GM19035 (cell line): ENCODE measurements around the gene COP1.
A peak's percentile ranks its signal among the peaks of the same experiment; 100 is the strongest.
"Not testable (repeated sequence)": the region's sequence is repeated elsewhere in the genome, so short reads cannot be mapped to it uniquely, and the experiment has no call there.

Experiments used
- ATAC-seq: cut with Tn5 transposase; IDR thresholded peaks from one replicate; pipeline ENCODE4 v1.9.1; 2021; ENCODE audit not compliant: unreplicated experiment

COP1 gene

GRCh38 chr1:176206961-176207902 is at the start of gene COP1:
Gene COP1, minus strand, starts transcription at chr1:176207286. Its CDS starts 308 bp downstream, at chr1:176206978.
- peak; percentile 82 for ATAC-seq

GRCh38 chr1:176252191-176252590 is 45.1 kb upstream of the COP1 start:
- ATAC-seq = no peak

GRCh38 chr1:176244851-176245250 is 37.8 kb upstream of the COP1 start:
- ATAC-seq = no peak

DNA sequence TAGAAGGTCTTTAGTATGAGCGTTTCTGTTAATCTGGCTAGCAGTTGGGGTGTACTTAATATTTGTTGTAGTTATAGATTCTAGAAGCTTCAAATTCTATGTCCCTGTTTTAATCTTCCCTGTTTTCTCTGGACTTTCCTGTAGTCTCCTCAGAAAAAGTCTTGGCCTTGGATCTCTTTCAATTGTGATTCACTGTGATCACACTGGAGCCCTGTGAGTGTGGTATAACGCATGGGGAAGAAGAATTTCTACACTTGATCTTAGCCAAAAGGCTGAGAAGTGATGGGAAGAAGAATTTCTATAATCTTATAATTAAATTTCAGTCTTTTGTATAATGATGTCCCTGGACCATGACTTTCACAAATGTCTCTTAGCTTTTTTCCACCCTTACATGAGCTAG is 36.7 kb upstream of the COP1 start:
- no peak for ATAC-seq

DNA sequence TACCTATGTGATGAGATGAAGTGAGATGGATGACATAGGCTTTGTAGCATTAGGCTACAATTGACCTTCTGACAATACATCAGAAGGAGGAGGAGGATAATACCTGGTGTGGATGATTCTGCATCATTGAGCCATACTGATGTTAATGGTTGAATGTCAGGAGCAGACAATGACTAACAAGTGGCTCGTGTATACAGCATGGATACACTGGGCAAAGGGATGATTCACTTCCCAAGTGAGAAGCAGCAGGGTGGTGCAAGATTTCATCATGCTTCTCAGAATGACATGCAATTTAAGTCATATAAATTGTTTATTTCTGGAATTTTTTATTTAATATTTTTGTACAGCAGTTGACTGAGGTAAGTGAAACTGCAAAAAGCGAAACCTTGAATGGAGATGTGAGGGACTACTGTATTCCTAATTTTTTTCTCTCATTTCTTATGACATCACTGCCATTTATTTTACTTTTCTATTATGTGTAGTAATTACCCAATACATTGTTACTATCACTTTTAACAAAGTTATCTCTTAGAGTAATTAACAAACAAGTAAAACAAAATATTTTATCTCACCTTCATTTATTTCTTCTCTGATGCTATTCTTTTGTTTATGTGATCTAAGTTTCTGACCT is 34.4 kb upstream of the COP1 start:
- ATAC-seq = no peak

DNA sequence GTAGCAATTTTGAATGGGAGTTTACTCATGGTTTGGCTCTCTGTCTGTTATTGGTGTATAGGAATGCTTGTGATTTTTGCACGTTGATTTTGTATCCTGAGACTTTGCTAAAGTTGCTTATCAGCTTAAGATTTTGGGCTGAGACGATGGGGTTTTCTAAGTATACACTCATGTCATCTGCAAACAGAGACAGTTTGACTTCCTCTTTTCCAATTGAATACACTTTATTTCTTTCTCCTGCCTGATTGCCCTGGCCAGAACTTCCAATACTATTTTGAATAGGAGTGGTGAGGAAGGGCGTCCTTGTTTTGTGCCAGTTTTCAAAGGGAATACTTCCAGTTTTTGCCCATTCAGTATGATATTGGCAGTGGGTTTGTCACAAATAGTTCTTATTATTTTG is 26.6 kb upstream of the COP1 start:
- not testable (repeated sequence) for ATAC-seq

GRCh38 chr1:176227579-176227978 is 20.5 kb upstream of the COP1 start:
- no peak for ATAC-seq

GRCh38 chr1:176225911-176226310 is 18.8 kb upstream of the COP1 start:
- no peak for ATAC-seq

- ATAC-seq = no peak
These were observed 18.4 kb upstream of the COP1 start for GRCh38 chr1:176225479-176225875.

GRCh38 chr1:176222196-176222595 is 15.1 kb upstream of the COP1 start:
- no peak for ATAC-seq

DNA sequence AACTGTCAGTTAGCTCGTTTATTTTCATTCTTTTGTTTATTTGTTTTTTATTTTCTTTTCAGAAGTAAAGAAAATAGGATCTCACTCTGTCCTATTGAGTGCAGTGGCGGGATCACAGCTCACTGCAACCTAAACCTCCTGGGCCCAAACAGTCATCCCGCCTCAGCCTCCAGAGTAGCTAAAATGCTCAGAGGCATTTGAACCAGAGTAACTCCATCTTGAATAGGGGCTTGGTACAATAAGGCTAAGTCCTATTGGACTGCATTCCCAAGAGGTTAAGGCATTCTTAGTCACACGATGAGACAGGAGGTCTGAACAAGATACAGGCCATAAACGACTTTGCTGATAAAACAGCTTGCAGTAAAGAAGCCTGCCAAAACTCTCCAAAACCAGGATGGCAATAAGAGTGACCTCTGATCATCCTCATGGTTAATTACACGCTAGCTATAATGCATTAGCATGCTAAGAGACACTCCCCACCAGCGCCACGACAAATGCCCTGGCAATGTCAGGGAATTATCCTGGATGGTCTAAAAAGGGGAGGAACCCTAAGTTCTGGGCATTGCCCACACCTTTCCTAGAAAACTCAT is 13.1 kb upstream of the COP1 start:
- ATAC-seq = no peak

DNA sequence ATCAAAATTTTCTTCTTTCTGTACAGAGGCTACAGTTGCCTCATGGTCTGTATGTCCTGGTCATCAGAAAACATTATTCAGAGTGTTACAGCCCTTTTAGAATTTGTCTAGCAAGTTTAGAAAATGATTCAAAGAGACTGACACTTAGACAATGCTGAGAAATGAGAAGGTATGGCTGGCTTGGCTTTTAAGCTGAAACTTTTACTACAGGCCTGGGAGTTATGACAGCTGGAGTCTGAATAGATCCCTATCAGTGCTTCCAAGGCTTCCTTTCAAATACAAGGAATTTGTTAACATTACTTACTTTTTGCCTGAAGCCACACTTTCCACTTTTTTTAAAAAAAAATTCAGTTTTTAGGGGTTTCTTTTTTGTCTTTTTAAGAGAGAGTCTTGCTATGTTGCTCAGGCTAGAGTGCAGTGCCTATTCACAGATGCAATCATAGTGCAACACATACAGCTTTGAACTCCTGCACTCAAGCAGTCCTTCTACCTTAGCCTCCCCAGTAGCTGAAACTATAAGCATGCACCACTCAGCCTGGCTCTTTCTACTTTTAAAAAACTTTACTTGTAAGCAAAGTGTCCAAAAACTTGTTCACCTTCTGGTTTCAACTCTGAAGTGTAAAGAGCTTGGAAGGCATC is 10.5 kb upstream of the COP1 start:
- ATAC-seq = no peak

DNA sequence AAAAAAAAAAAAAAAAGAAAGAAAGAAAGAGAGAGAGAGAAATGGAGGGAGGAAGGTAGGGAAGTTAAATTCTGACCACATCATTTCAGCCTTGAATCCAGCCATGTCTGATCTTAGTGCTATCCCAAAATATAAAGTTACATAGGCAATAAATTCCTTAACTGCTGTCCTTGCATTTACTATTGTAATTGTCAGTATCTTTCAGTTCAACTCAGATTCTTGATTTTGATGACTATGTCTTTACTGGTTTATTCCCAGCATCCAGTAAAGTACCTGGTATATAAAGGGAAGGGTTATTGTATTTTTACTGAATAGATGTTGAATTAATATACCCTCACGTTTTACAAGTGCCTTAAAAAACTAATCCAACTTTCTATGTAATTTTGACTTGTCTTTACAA is 8.9 kb upstream of the COP1 start:
- no peak for ATAC-seq

- ATAC-seq = no peak
These were observed 4.5 kb upstream of the COP1 start for GRCh38 chr1:176211396-176212165.

DNA sequence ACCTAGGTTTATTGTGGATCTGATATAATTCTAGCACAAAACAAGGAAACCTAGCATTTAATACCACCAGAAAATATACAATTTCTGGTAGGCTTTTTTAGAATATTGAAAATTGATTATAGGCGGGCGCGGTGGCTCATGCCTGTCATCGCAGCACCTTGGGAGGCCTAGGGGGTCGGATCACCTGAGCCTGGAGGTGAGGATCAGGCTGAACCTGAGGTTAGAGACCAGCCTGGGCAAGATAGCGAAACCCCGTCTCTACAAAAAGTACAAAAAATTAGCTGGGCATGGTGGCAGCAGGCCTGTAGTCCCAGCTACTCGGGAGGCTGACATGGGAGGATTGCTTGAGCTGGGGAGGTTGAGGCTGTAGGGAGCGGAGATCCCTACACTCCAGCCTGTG is 948 bp upstream of the COP1 start:
- no peak for ATAC-seq

DNA sequence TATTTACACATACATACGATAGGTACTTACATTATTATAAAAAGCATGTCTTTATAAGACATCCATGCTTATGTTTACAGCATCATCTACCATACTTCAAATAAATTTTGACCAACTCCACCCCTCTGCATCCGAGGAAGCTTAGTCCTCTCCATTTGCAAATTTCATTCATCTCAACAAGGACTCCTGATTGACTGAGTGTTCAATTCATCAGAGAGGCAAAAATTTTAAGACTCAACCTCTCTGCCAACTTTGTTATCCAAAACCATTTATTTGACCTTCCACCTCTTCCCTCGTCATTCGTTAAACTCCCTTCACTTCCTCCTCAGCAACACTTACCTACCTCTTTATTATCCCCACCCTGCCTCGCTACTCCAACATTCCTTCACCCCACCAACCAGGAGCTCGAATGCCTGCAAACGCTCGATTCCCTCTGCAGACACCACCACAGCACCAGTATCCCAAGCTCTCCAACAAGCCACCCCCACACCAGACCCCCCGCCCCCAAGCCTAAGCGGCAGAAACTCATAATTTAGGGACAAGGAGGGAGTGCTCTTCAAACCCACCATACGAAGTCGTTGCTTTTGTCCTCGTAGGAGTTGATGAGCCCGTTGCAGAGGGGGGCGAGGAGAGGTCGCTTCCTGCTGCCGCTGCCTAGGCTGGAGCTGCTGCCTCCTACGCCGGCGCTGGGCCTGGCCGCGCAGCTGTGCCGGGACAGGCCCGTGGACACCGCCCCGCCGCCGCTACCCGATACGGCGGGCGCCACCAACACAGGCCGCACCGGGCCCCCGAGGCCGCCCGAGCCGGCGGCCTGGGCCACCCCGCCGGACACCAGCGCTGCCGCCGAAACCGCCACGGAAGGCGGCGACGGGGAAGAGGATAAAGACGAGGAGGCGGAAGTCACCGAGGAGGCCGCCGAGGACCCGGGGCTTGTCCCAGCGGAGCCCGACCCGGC is 803 bp downstream of the COP1 start:
- peak; percentile 27 for ATAC-seq

- no peak for ATAC-seq
These were observed 1.7 kb downstream of the COP1 start for GRCh38 chr1:176205332-176205914.

- not testable (repeated sequence) for ATAC-seq
These were observed 2.4 kb downstream of the COP1 start for GRCh38 chr1:176204655-176205054.

- ATAC-seq = no peak
These were observed 3.4 kb downstream of the COP1 start for GRCh38 chr1:176203735-176204134.
